HG03342 (cell line): Measurements from ENCODE around the gene ZRANB1.

ENCODE experiments used
- ATAC-seq: cut with Tn5 transposase; IDR thresholded peaks from one replicate; pipeline ENCODE4 v1.9.1; 2021; ENCODE audit warnings: mild to moderate bottlenecking, moderate library complexity; ENCODE audit not compliant: unreplicated experiment

ZRANB1 gene

DNA sequence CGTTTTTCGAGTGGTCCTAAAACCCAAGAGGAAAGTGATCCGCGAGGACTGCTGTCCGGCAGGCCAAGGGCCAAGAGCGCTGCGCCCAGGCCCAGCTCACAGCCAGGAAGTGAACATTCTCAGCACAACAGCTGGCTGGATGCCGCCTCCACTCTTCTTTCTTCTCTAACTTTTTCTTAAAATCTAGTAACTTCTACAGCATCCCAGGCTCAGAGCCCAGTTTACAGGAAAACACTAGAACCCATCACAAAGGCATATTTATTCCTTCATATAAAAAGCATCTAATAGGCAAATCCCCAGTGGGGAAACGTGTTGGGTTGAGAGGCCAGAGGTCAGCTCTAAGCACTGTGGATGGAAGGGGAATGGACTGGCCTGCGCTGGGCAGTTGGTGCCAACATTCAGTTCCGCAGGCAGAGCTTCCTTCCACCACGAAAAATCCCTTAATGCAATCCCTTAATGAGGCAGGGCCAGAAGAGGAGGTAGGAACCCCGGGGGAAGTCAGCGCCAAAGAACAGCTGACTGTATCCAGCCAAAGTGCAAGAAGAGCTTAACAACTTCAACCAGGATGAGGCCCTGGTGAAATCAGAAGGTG lies 74.8 kb downstream of the ZRANB1 start:
- no peak for ATAC-seq

- no peak for ATAC-seq
Observed at GRCh38 chr10:125017547-125018298, 75.8 kb downstream of the ZRANB1 start.

DNA sequence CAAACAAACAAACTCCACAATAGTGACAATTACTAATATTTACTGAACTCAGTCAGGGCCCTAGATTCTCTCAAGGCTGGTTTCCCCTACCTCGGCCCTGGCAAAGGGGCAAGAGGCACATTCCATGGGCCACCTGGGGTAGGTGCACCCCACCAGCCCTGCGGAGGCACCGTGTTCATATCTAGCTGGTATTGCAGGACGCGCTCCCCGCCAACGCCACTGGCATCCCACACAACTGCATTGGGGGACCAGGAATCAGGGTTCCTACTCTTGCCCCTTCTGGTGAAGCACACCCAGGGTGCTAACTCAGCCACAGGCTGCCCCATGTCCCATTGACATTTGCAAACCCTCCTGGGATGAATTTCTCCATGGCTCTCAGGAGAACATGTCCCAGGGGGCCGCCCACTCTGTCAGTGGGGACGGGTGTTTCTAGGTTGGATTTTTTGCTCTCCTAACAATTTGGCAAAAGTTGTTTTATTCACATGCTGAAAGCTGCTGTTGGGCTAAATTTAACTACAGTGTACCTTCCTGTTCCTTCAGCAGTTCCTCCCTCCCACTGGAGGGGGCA lies 76.7 kb downstream of the ZRANB1 start:
- no peak for ATAC-seq

DNA sequence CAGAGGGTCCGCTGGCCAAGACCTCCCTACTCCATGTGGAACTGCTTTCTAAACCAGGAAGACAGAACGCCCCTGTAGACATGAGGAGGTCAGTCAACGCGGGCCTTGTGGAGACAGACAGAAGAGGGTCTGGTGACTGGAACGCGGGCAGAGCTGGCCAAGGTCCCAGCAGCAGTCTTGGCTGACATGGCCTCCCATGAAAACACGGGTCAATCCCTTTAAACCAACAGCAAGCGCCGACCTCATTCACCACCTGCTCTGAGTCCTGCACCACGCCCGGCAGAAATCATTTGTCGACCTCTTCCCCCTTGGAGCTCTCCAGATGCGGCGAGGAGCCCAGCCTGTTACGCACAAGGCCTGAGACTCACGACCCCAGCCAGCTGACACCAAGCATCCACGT lies 78.5 kb downstream of the ZRANB1 start:
- no peak for ATAC-seq

DNA sequence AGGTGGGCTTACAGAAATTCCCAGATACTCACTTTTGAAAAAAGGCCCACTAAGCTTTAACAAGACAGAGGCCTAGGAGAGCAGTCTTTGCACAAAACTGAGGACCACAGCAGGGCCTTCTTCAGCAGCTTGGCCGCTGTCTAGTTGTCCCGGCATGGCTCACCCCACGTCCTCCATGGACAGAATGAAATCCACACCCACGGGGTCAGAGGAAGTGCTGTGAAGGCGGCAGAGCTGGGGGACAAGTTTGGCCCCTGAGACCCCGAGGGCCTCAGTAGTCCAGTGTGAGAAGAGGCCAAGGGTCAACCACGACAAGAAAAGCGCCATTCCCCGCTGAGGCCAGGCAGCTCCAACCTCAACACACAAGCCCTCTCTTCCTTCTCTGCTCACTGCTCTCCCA lies 78.9 kb downstream of the ZRANB1 start:
- no peak for ATAC-seq

DNA sequence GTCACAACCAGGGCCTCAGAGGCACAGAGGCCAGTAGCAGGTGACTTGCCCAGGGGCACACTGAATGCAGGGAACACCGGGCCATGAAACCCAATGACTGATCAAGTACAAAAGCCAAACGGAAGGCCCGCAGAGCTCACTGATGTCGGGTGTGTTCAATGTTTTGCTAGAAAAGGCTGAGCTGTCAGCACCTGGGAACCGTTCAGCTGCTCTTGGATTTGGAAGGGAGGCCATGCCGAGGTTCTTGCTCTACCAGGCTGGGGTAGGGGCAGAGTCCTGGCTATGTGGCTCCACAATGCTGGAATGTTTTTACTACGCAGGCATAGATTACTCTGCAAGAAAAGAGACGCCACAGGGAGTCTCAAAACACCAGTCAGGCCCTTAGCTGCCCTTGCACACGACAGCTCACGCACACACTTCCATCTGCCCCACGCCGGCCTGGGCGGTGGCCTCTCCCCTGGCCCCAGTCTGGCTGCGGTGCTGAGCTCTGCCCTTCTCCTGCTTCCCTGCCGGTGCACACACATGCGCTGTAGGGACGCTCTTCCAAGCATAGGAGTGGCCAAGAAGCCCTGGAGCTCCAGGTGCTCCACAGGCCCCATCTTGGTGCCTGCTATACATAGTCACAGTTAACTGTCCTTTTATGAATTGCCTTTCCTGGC lies 79.9 kb downstream of the ZRANB1 start:
- ATAC-seq = no peak

DNA sequence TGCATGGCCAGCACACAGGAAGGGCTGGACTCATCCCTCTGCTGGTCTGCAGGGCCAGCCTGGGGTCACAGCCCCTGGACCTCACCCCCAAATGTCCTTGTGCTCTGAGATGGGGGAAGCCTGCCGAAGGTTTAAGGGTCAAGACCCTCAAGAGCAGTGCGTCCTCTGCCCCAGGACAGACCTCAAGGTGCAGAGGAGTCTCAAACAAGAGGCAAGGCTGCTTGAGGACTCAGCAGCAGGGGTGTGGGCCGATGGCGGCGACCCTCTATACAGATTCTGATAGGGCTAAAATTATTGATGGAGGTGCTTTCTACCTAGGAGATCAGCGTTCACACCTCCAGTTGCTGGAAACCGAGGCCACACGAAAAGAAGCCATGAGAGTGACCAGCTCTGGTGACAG lies 80.7 kb downstream of the ZRANB1 start:
- no peak for ATAC-seq

GRCh38 chr10:125023255-125023654 lies 81.3 kb downstream of the ZRANB1 start:
- ATAC-seq = no peak

DNA sequence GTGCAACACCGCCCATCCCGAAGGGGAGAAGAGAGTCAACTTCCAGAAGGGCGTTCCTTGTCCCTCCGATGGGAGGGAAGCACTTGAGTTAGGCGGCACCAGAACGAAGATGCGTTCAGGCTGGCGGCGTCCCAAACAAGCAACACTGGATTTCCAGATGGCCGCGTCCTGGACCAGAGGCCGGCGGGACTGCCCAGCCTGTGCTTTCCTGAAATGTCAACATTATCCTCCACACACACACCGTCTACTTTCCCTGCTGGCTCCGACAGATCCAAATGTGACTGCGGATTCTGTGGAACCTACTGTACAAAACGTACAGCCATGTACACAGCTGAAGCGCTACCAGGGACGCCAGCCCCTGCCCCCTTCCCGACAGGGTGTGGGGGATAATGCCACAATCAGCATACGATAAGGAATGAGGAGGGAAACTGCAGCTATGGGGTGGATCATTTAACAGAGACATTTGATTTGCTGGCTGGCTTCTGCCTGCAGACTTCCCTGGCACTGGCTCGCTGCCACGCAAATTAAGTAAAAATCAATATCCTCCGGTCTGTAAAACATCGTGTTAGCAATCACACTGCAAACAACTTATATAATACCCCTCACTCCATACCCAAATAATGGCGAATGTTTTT lies 82.1 kb downstream of the ZRANB1 start:
- no peak for ATAC-seq

DNA sequence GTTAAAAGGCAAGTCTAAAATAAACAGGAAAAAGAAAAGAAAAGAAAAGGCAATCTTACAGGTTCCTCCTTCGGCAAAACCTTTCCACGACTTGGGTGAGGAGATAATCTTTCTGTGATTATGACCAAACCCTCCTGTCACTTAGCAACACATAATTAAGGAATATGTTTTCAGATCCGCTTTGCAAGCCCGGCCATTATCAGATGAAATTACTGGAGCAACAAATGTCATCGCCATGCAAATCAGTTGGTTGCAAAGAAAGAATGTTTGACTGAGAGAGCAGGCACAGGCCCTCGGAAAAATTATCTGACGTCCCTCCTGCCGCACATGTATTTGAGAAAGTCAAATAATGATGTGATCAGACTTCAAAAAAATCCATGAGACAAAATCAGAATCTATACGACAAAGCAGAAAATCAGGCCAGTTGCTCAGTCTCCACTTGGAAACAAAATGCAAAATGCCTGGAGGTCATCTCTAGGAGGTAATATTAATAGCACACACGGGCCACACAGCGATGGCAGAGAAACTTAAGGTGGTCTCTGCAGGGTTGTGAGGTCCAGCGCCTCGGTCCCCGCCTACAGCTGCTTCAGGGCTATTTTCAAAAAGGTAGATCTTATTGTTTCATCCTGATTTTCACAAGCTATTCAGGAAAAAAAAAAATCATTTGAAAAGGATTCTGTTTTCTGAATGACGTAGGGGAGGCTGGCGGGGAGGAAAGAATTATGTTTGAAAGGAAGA lies 82.7 kb downstream of the ZRANB1 start:
- ATAC-seq = no peak

DNA sequence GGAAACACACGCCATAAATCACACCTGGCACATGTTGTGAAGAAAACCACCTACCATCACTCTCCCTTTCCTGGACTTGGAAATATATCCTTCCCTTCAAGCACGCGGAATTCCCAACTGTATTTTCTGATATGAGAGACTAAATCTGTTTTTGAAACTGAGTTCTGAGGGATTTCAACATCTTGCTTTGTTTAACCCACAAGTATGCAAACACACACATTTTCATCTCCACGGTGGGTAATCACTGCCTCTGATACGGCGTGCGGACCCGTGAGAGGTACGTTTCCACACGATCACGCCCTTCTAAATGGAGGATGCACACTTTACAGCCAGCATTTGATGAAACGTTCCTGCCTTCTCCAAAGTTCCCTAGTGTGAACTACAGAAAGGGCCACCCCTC lies 83.4 kb downstream of the ZRANB1 start:
- no peak for ATAC-seq

GRCh38 chr10:125026036-125026931 lies 84.4 kb downstream of the ZRANB1 start:
- no peak for ATAC-seq

GRCh38 chr10:125026974-125027735 lies 85.2 kb downstream of the ZRANB1 start:
- ATAC-seq = no peak

GRCh38 chr10:125027871-125028869 lies 86.2 kb downstream of the ZRANB1 start:
- no peak for ATAC-seq

DNA sequence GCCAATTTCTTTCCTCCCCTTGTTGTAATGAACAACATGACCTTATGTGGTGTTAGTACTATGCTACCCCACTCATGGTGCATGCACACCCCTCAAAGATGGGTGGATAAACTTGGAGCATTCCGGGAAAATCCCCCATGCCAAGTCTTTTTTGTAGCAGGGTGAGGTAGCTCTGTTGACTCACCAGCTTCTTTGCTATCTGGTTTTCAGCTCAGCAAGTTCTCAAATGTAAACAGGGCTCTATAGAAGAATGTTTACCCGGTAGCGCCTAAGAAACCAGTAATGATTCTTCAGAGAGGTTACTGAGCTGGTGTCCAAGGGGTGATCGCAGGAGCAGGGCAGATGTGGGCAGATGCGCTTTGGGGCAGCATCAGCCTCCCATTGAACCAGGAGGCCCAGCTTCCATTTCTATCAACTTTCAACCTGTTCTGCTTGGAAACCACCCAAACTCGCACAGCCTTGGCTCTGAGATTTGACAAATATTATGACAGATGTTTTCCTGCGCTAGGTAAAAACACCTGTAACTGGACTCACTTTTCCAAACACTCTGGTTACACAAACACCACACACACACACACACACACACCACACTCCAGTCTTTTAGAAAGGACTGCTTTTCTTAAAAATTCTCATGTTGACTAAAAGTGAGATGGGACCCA lies 87.8 kb downstream of the ZRANB1 start:
- no peak for ATAC-seq

- no peak for ATAC-seq
Observed at GRCh38 chr10:125030567-125031197, 88.8 kb downstream of the ZRANB1 start.
